Measurements from ENCODE around the gene PRRT2.

The PRRT2 gene

GRCh38 chr16:29820730-29821642 lies 9.0 kb downstream of the PRRT2 start:
- no peak for TF ChIP-seq CTCF (IDR thresholded peaks at IDR 0.05; ENCODE audit: insufficient read depth, missing control alignments)
- DNase-seq (ENCODE audit: insufficient read length, low spot score) = no peak
- FAIRE-seq = no peak

- DNase-seq (ENCODE audit: insufficient read length, low spot score) = no peak
- no peak for FAIRE-seq
- no peak for TF ChIP-seq CTCF (IDR thresholded peaks at IDR 0.05; ENCODE audit: insufficient read depth, missing control alignments)
These were observed 9.7 kb downstream of the PRRT2 start for GRCh38 chr16:29821643-29822115.

- no peak for DNase-seq (ENCODE audit: insufficient read length, low spot score)
- TF ChIP-seq CTCF (IDR thresholded peaks at IDR 0.05; ENCODE audit: insufficient read depth, missing control alignments) = no peak
- FAIRE-seq = no peak
These were observed 12.7 kb downstream of the PRRT2 start for GRCh38 chr16:29824589-29825144.

GRCh38 chr16:29825145-29826044 lies 13.4 kb downstream of the PRRT2 start:
- FAIRE-seq (no peak), DNase-seq (ENCODE audit: insufficient read length, low spot score) (peak; percentile 88)
- no peak for TF ChIP-seq CTCF (IDR thresholded peaks at IDR 0.05; ENCODE audit: insufficient read depth, missing control alignments)

- FAIRE-seq (no peak), DNase-seq (ENCODE audit: insufficient read length, low spot score) (no peak)
- TF ChIP-seq CTCF (IDR thresholded peaks at IDR 0.05; ENCODE audit: insufficient read depth, missing control alignments) = no peak
These were observed 14.3 kb downstream of the PRRT2 start for GRCh38 chr16:29826342-29826695.

GRCh38 chr16:29830774-29831173 lies 18.8 kb downstream of the PRRT2 start:
- DNase-seq (ENCODE audit: insufficient read length, low spot score) (no peak), FAIRE-seq (no peak)
- no peak for TF ChIP-seq CTCF (IDR thresholded peaks at IDR 0.05; ENCODE audit: insufficient read depth, missing control alignments)
